NCI-H748 (cell line): ENCODE results near the gene FAM83D.

Experiments used
- DNase-seq: peaks from one replicate; lab custom pipeline; 2025; ENCODE audit not compliant: unreplicated experiment; lab: John Stamatoyannopoulos, UW

The FAM83D gene

DNA sequence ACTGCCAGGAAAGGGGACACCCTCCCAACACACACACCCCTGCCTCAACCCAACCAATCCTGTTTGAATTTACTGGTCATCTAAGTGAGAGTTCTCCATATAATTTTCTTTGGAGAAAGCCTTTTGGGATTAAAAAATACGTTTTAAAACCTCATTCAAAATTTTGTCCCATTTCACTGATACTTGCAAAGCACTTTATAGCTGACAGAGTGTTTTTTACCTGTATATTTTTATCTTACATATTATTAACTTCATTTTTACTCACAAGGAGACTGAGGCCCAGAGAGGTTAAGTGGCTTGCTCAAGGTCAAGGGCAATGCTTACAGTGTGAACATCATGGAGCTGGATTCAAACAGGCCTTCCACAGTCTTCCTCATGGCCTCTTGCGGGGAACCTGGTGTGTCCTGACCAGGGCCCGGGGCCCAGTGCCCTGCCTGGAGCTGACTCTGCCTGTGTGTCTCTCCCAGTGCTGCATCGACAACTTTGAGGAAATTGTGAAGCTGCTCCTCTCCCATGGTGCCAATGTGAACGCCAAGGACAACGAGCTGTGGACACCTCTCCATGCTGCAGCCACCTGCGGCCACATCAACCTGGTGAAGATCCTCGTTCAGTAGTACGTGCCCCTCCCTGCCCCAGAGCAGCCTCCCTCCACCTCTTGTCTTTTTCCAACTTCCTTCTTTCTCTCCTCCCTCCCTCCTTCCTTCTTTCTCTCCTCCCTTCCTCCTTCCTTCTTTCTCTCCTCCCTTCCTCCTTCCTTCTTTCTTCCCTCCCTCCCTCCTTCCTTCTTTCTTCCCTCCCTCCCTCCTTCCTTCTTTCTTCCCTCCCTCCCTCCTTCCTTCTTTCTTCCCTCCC is 30.9 kb upstream of the FAM83D start:
- DNase-seq: no peak

DNA sequence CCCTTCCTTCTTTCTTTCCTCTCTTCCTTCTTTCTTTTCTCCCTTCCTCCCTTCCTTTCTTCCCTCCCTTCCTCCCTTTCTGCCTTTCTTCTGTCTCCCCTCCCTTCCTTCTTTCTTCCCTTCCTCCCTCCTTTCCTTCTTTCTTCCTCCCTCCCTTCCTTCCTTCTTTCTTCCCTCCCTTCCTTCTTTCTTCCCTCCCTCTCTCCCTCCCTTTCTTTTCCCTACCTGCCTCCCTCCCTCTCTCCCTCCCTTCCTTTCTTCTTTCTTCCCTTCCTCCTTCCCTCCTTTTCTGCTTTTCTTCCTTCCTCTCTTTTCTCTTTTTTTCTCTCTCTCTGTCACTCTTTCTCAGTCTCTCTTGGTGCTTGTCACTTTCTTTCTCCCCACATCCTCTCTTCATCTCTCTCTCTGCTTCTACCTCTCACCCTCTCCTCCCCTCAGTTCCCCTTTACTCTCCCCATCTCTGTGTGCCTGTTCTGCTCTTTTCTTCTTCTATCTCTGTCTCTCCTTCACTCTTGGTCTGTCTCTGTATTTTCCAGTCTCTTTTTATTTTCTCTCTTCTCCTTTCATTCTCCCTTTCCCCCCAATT is 30.1 kb upstream of the FAM83D start:
- no peak for DNase-seq

DNA sequence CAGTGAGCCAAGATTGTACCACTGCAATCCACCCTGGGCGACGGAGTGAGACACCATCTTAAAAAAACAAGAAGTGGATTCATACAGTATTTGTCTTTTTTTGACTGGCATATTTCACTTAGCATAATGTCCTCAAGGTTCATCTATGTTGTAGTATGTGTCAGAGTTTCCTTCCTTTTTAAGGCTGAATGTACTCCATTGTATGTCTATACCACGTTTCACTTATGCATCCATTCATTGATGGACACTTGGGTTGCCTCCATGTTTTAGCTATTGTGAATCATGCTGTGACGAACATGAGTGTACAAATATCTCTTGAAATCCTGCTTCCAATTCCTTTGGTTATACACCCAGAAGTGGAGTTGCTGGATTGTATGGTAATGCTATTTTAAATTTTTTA is 28.9 kb upstream of the FAM83D start:
- no peak for DNase-seq

DNA sequence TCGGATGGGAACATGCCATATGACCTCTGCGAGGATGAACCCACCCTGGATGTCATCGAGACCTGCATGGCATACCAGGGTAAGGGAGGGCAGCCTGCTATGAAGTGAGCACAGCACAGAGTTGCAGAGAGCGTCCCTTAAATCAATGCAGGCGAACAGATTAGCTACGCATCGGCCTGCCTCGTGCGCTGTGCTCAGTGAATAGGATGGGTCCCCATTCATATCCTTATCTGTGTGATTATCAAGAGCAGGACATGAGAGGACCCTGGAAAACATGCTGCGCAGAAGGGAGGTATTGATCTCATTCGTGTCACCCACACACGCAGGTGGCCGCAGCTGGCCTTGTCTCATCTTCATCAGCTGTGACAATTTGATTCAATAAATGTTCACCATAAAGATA is 25.6 kb upstream of the FAM83D start:
- DNase-seq: no peak

GRCh38 chr20:38902601-38903000 is 23.6 kb upstream of the FAM83D start:
- no peak for DNase-seq

DNA sequence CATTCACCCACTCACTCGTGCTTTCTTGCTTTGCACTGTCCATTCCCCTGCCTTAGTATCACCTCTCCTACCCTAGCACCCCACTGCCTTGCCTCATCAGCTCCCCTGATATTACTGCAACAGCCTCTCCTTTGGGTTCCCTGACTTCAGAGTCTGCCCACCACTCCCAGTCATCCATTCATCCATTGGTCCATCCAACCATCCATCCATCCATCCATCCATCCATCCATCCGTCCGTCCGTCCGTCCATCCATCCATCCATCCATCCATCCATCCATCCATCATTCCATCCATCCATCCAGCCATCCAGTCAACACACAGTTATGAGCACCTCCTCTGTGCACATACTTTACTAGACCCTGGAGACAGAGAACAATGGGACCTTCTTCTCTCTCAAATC is 22.9 kb upstream of the FAM83D start:
- DNase-seq: no peak

DNA sequence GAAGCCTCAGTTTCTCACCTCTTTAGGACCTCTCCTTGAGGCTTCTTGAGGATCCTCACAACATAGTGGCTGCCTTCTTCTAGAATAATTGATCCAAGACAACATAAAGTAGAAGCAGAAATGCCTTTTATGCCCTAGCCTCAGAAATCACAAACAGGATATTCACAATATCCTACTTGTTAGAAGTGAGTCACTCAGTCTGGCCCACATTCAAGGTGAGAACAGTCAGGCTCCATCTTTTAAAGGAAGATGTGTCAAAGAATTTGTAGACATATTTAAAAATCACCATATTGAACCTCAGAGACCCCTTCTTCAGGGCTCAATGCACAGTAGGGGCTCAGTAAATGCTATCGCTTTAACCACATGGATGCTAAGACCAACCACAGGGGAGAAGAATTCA is 20.8 kb upstream of the FAM83D start:
- no peak for DNase-seq

DNA sequence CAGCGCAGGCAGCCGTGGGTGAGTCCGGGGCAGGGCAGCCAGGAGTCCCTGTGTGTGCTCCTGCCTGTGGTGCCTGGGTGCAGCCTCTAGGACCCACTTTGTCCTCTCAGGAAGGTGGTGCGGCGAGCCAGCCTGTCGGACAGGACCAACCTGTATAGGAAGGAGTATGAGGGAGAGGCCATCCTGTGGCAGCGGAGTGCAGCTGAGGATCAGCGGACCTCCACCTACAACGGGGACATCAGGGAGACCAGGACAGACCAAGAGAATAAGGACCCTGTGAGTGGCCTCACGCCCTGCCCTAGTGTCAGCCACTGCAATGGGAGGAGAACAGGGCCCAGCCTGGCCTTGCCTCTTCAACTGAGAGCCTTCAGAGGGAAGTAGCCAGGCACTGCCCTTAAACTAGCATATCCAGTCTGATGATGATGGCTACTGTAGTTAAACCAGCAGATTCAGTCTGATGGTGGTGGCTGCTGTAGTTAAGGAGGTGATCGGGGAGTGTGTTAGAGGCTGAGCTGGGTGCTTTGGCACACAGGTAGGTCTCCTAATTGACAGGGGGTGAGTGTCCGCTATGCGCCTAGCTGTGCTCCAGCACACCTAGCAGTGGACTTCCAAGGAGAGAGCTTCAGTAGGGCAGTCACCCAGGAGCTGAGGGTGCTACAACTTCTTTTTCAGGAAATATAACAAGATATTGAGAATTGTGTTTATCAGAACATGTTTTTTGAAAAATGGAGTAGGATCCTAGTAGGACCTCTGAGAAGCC is 18.1 kb upstream of the FAM83D start:
- no peak for DNase-seq

- DNase-seq: no peak
Observed at GRCh38 chr20:38915355-38915754, 10.9 kb upstream of the FAM83D start.

DNA sequence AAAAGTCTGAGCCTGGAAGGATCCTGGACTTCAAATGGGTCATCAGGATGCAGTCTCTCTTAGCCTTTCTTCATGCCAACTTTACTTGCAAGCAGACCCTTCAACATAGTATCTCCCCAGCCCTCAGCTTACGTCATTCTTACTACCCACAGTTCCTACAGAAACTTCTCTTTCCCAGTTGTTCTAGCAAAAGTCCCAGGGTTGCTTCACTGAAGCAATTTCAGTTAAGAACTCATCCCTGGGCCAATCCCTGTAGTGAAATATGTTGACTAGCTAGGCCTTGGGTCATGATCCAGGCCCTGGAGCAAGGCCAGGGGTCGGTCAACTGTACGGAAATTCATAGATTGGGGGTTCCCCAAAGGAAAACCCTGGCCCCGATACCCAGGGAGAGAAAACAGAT is 8.6 kb upstream of the FAM83D start:
- DNase-seq: no peak

DNA sequence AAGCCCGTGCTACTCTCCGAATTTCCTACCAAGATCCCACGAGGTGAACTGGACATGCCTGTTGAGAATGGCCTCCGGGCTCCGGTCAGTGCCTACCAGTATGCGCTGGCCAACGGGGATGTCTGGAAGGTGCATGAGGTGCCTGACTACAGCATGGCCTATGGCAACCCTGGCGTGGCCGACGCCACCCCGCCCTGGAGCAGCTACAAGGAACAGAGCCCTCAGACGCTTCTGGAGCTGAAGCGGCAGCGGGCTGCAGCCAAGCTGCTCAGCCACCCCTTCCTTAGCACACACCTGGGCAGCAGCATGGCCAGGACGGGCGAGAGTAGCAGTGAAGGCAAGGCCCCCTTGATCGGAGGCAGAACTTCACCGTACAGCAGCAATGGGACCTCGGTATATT is 8.0 kb upstream of the FAM83D start:
- DNase-seq: no peak

GRCh38 chr20:38919683-38920082 is 6.5 kb upstream of the FAM83D start:
- no peak for DNase-seq

DNA sequence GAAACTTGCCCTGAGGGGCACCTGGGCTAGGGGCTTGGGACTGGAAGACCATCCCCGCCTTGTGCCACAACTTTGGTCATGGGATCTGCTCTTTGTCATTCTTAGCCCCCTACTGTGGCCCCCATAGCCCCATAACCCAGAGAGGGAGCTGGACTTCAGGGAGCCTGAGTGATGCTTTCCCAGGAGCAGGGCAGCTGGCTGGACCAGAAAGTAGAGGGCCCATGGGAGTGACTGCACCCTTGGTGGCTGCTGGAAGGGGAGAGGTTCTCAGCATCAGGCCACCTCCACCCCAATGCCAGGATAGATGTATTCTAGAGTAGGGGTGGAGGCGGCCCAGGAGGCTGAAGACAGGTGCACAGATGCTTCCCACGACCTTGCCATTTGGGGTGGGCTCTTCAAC is 5.8 kb upstream of the FAM83D start:
- no peak for DNase-seq

DNA sequence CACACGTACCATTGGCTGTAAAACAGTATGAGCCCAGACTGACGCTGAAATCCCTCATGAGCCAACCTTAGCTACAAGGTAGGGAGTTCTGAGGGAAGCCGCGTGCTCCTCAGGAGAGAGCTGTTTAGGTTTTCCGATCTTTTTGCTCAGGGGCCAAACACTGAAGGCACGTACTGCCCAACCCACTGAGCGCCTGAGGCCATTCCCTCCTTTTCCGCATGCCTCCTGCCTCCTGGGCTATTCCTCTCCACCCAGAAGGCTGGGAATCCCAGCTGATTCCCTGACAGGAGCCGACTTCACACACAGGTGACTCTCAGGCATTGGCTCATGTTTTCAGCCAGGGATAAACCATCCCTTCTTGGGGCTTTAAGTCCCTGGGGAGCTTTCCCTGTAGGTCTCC is 5.4 kb upstream of the FAM83D start:
- DNase-seq: no peak

GRCh38 chr20:38924718-38925117 is 1.5 kb upstream of the FAM83D start:
- no peak for DNase-seq

DNA sequence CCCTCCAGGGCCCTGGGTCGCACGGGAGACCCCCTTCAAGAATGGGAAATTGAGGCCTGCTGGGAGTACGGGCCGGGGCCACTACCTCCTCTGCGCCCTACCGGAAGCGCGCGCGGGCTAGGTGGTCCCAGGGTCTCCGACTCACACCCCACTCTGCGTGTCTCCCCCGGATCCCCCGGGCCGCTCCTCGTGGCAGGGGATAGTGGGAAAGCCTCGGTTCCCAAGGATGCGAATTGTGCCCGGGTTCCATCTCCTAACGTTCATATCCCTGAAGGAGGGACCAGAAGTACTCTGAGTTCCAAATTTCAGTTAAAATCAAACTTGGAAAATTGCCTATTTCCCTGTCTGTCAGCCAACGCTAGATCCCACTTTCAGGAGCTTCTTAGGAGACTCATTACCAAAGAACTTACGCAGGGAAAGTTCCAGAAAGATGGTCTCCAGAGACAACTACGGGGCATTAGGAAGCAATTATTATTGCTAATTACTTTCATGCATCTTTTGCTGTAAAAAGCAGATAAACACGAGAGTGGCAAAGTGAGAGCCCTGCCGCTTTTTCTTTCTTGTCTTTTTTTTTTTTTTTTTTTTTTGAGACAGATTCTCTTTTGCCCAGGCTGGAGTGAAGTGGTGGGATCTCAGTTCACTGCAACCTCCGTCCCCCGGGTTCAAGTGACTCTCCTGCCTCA is 858 bp downstream of the FAM83D start:
- DNase-seq: peak; percentile 43

DNA sequence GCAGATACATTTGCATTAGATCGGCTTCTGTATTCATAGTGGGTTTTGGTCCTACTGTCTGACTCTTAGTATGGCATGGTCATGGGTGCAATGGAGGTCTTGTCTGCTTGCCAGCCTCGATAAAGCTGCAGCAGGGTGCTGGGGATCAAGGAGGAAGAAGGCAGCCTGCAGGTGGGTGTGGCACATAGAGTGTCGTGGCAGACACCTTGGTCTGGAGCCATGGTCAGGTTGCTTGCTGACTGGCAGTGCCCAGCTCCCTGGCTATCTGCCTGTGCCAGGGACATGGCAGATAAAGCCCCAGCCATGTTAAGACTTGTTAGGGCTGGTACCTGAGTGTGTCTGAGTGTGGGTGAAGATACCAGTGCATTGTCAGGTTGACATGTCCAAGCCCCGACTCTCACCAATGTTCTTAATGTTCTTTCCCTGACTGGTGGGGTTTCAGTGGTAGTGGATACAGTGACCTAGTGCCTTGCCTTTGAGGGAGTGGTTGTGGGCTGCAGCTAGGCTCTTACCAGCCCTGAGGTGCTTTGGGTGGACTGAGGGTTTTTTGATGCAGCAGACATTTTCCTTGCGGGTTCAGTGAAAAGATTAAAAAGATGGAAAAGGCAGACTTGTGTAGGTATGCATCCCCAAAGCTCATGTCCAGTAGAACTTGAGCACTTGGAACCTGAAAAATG is 1.8 kb downstream of the FAM83D start:
- DNase-seq: peak; percentile 24

DNA sequence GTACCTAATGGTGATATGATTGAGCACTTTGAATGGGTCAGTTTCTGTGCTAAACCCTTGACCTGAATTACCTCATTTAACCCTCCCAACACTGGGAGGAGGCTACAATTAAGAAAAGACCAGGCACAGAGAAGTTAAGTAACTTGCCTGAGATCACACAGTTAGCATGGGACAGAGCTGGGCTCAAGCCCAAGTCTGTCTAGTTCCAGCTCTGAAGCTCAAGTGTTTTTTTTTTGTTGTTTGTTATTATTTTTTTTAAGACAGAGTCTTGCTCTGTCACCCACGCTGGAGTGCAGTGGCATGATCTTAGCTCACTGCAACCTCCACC is 4.0 kb downstream of the FAM83D start:
- DNase-seq: no peak

DNA sequence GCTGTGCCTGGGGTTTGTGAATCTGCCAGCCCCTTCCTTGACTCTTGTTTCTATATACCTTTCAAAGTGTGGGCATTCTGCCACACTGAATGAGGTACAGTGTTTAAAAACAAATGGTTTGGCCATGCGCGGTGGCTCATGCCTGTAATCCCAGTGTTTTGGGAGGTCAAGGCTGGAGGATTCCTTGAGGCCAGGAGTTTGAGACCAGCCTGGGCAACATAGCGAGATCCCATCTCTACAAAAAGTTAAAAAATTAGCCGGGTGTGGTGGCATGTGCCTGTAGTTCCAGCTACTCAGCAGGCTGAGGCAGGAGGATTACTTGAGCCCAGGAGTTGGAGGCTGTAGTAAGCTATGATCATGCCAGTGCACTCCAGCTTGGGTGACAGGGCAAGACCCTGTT is 5.8 kb downstream of the FAM83D start:
- no peak for DNase-seq

DNA sequence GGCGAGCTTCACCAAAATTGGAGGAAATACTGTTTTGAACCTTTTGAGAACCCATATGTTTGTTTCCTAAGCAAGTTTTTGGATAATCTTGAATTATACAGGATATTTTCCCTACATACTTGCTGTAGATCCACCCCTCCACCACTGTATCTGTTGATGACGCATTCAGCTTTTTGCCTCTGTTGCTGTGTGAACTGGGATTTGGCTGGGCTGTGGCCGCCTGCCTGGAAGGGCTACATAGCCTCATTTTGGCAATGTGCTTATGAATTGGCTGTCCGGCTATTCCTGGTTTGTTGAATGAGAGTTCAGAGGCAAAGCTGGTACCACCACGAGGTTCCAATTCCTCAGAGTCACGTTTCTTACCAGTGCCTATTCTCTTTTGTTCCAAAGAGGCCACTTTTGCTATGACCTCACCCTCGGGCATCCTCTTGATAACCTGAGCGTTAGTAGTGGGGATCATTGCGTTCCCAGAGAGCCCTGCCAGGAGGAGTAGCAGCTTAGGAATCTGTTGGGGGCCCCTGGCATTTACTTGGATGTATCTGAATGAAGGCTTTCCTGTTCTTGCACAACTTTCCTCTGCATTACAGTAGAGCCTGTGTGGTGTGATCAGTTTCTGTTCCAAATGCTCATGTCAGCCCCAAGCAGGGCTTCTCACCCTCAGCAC is 6.4 kb downstream of the FAM83D start:
- DNase-seq: no peak

GRCh38 chr20:38934530-38934929 is 8.3 kb downstream of the FAM83D start:
- no peak for DNase-seq
